NT2/D1 (cell line): ENCODE data around the gene OR52E2.

Source experiments
- DNase-seq: peaks from one replicate; pipeline ENCODE4 v3.0.0-alpha.2; 2011; ENCODE audit warnings: low read depth, low spot score
- H3K27me3 ChIP-seq: 2 replicates; pipeline ENCODE4 v1.6.0; 2011; ENCODE audit warnings: mild to moderate bottlenecking; ENCODE audit not compliant: insufficient read length, insufficient read depth
- H3K36me3 ChIP-seq: 2 replicates; pipeline ENCODE4 v1.6.1; 2011; ENCODE audit warnings: mild to moderate bottlenecking, low read length, mixed read lengths; ENCODE audit not compliant: insufficient read depth, insufficient read length
- H3K4me1 ChIP-seq: 2 replicates; pipeline ENCODE4 v1.5.1; 2011; ENCODE audit not compliant: insufficient read depth, insufficient read length
- H3K4me3 ChIP-seq: 2 replicates; pipeline ENCODE4 v1.5.1; 2011; ENCODE audit warnings: low read depth; ENCODE audit not compliant: insufficient read length
- H3K9ac ChIP-seq: 2 replicates; pipeline ENCODE4 v1.6.0; 2011; ENCODE audit warnings: low read depth; ENCODE audit not compliant: insufficient read length
- H3K9me3 ChIP-seq: 2 replicates; pipeline ENCODE4 v1.5.1; 2011; ENCODE audit warnings: mild to moderate bottlenecking, low read length; ENCODE audit not compliant: insufficient read depth
- SUZ12 ChIP-seq: IDR thresholded peaks from 2 replicates; pipeline ENCODE4 v1.6.1; 2011; ENCODE audit not compliant: insufficient read length, insufficient read depth; ENCODE audit errors: extremely low read depth
- YY1 ChIP-seq: IDR thresholded peaks from 2 replicates; pipeline ENCODE4 v1.6.1; 2011; ENCODE audit not compliant: insufficient read length, insufficient read depth
- ZNF274 ChIP-seq: IDR thresholded peaks from 2 replicates; pipeline ENCODE4 v1.6.1; 2011; ENCODE audit warnings: mild to moderate bottlenecking, low read depth, low read length

The OR52E2 gene

DNA sequence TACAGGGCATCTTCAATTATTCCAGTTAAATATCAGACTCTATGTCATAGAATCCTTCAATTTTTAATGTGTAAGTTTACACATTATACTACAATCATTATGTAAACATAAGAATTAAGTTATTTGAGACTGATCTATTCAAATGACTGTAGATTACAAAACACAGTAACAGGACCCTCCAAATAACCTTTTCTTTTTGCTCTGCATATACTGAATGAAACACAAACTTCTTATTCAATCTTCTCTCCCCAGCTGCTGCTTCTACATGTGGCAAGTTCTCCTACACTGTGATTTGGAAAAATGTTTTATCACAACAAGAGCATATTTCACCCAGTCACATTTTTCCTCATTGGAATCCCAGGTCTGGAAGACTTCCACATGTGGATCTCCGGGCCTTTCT, 13.2 kb downstream of the OR52E2 start, which contains the start of gene OR52J3:
Gene OR52J3, plus strand, starts transcription at position 301 of the 400 bp plus-strand sequence. Its CDS starts 0 bp downstream, at position 301.
- DNase-seq: no peak
- H3K27me3 ChIP-seq: no peaks in the 10 kb centered on the region
- no peaks in the 10 kb centered on the region for H3K4me1 ChIP-seq
- TF ChIP-seq ZNF274: no peak
- TF ChIP-seq SUZ12: no peak
- no peak for TF ChIP-seq YY1
- H3K36me3 ChIP-seq: no peaks in the 10 kb centered on the region
- H3K9me3 ChIP-seq: no peaks in the 10 kb centered on the region
- no peak within 1 kb of the TSS for H3K4me3 ChIP-seq
- H3K9ac ChIP-seq: no peak within 1 kb of the TSS

- TF ChIP-seq ZNF274: no peak
- no peak for TF ChIP-seq SUZ12
- no peak for TF ChIP-seq YY1
- H3K4me3 ChIP-seq: no peak overlapping the region
- H3K9me3 ChIP-seq: no peaks in the 10 kb centered on the region
- H3K36me3 ChIP-seq: no peaks in the 10 kb centered on the region
- no peak for DNase-seq
- no peaks in the 10 kb centered on the region for H3K4me1 ChIP-seq
- no peaks in the 10 kb centered on the region for H3K27me3 ChIP-seq
- no peak overlapping the region for H3K9ac ChIP-seq
Observed at GRCh38 chr11:5043380-5043779, 16.0 kb downstream of the OR52E2 start.

- H3K4me3 ChIP-seq: no peak overlapping the region
- H3K9me3 ChIP-seq: no peaks in the 10 kb centered on the region
- H3K4me1 ChIP-seq: no peaks in the 10 kb centered on the region
- H3K9ac ChIP-seq: no peak overlapping the region
- TF ChIP-seq ZNF274 (no peak), YY1 (no peak), SUZ12 (no peak)
- DNase-seq: no peak
- no peaks in the 10 kb centered on the region for H3K27me3 ChIP-seq
- no peaks in the 10 kb centered on the region for H3K36me3 ChIP-seq
Observed at GRCh38 chr11:5042091-5042490, 17.3 kb downstream of the OR52E2 start.

- TF ChIP-seq SUZ12 (no peak), YY1 (no peak), ZNF274 (no peak)
- Histone ChIP-seq H3K27me3 (no peaks in the 10 kb centered on the region), H3K9ac (no peak overlapping the region), H3K36me3 (no peaks in the 10 kb centered on the region), H3K4me1 (no peaks in the 10 kb centered on the region), H3K9me3 (no peaks in the 10 kb centered on the region), H3K4me3 (no peak overlapping the region)
- DNase-seq: no peak
Observed at GRCh38 chr11:5040876-5041275, 18.6 kb downstream of the OR52E2 start.

DNA sequence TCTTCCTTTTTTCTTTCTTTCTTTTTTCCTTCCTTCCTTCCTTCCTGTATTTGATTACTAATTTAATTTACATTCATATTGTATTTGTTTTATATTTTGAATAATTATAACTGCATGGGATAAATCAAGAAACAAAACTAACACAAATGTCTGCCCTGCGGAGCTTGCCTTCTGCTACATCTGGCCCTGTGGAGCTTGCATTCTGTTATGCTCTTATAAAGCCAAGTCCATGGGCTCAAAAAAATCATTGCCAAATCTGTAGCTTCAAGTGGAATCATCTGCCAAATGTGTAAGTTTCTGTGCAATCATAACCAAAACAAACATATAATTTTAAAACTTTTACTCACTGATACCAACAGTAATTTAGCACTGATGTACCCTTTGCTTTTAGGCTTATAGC, 21.1 kb downstream of the OR52E2 start:
- DNase-seq: no peak
- H3K27me3 ChIP-seq: no peaks in the 10 kb centered on the region
- H3K36me3 ChIP-seq: no peaks in the 10 kb centered on the region
- H3K4me1 ChIP-seq: no peaks in the 10 kb centered on the region
- H3K9me3 ChIP-seq: no peaks in the 10 kb centered on the region
- no peak overlapping the region for H3K4me3 ChIP-seq
- H3K9ac ChIP-seq: no peak overlapping the region
- TF ChIP-seq SUZ12: no peak
- no peak for TF ChIP-seq YY1

DNA sequence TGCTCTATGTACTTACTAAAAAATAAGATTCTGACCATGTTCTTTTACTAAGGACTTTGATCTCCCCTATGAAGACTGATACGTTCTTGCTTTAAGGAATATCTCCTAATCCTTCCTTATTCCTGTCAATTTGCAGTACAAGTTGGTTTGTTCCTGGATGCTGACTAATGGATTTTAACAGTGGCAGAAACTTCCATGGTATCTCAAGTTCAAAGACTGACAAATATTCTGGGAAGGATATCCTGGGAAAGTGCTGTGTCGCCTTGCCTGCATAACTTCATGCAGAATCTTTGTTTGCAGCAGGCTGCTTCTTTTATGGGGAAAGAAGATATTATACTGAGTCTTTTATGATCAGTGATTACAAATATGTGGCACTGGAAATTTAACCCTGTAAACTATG, 21.5 kb downstream of the OR52E2 start:
- Histone ChIP-seq H3K27me3 (no peaks in the 10 kb centered on the region), H3K36me3 (no peaks in the 10 kb centered on the region), H3K4me3 (no peak overlapping the region), H3K9me3 (no peaks in the 10 kb centered on the region), H3K4me1 (no peaks in the 10 kb centered on the region), H3K9ac (no peak overlapping the region)
- TF ChIP-seq YY1 (no peak), ZNF274 (no peak), SUZ12 (no peak)
- no peak for DNase-seq

- Histone ChIP-seq H3K36me3 (no peaks in the 10 kb centered on the region), H3K9me3 (no peaks in the 10 kb centered on the region), H3K27me3 (no peaks in the 10 kb centered on the region), H3K4me1 (no peaks in the 10 kb centered on the region), H3K9ac (no peak overlapping the region), H3K4me3 (no peak overlapping the region)
- DNase-seq: no peak
- TF ChIP-seq YY1: no peak
- no peak for TF ChIP-seq ZNF274
- TF ChIP-seq SUZ12: no peak
Observed at GRCh38 chr11:5036669-5037068, 22.8 kb downstream of the OR52E2 start.

- Histone ChIP-seq H3K4me1 (no peaks in the 10 kb centered on the region), H3K9ac (no peak overlapping the region), H3K36me3 (no peaks in the 10 kb centered on the region), H3K4me3 (no peak overlapping the region), H3K9me3 (no peaks in the 10 kb centered on the region), H3K27me3 (no peaks in the 10 kb centered on the region)
- DNase-seq: no peak
- TF ChIP-seq SUZ12: no peak
- no peak for TF ChIP-seq YY1
- no peak for TF ChIP-seq ZNF274
Observed at GRCh38 chr11:5021996-5022395, 37.4 kb downstream of the OR52E2 start.
